ENCODE measurements around the gene HPDL. TPM values are rescaled to one million over a fixed set of nuclear protein-coding genes. Genes with fewer than 3 reads are reported as not detected.
"Not testable (repeated sequence)": the region's sequence is repeated elsewhere in the genome, so short reads cannot be mapped to it uniquely, and the experiment has no call there.

Gene HPDL
- total and polyA plus RNA-seq, 2 of the 8 experiments (the other 6 are each of a cell fraction or from before 2014, with no cell fraction given), result 58.5 to 62.7 TPM

- Histone ChIP-seq H3K4me1 (replicated peaks in 1 of 4; ENCODE audit: control insufficient read depth in 3 of 4, insufficient read depth in 4 of 4, low read length in 3 of 4) (no peaks in the 10 kb centered on the region), H3K27me3 (replicated peaks in 1 of 4; ENCODE audit: control insufficient read depth in 3 of 4, extremely low read depth in 1 of 4, insufficient read depth in 3 of 4, low read length in 3 of 4) (no peaks in the 10 kb centered on the region), H3K14ac (ENCODE audit: insufficient read length) (no peak overlapping the region), H3K18ac (ENCODE audit: extremely low read depth, low read length) (no peak overlapping the region), H4K91ac (replicated peaks; ENCODE audit: insufficient read length, low read length) (no peak overlapping the region), H3K79me2 (ENCODE audit: control insufficient read depth in 1 of 2, insufficient read depth in 2 of 2, low read length in 2 of 2) (no peaks in the 10 kb centered on the region), H2BK120ac (replicated peaks; ENCODE audit: low read depth, low read length) (no peak overlapping the region), H3K23me2 (ENCODE audit: low read depth, low read length) (no peaks in the 10 kb centered on the region), H2AFZ (ENCODE audit: low read length) (no peak overlapping the region), H3K4me3 (ENCODE audit: extremely low read depth in 1 of 4, insufficient read depth in 2 of 4, low read depth in 3 of 4, low read length in 4 of 4) (no peak overlapping the region), H4K8ac (ENCODE audit: extremely low read depth, insufficient read depth, low read length) (no peak overlapping the region), H3K4ac (replicated peaks; ENCODE audit: insufficient read length, low read depth, low read length) (no peak overlapping the region), H2BK12ac (ENCODE audit: low read depth, low read length) (no peak overlapping the region), H2AK5ac (ENCODE audit: low read depth, low read length) (no peak overlapping the region), H4K5ac (ENCODE audit: insufficient read length, low read depth, low read length) (no peak overlapping the region), H2BK20ac (ENCODE audit: low read length) (no peak overlapping the region), H3K23ac (ENCODE audit: insufficient read length) (no peak overlapping the region), H4K20me1 (replicated peaks in 1 of 2; ENCODE audit: control insufficient read depth in 1 of 2, insufficient read depth in 2 of 2, low read length in 2 of 2) (no peaks in the 10 kb centered on the region), H3K56ac (replicated peaks; ENCODE audit: insufficient read length, low read depth, low read length) (no peak overlapping the region), H3K9ac (replicated peaks in 1 of 4; ENCODE audit: extremely low read depth in 1 of 4, low read depth in 3 of 4, low read length in 3 of 4) (no peak overlapping the region), H3K4me2 (ENCODE audit: insufficient read depth in 1 of 2, low read depth in 2 of 2, low read length in 2 of 2) (no peak overlapping the region), H2BK5ac (ENCODE audit: low read depth, low read length) (no peak overlapping the region), H3K27ac (ENCODE audit: low read depth, low read length) (no peak overlapping the region), H3K36me3 (ENCODE audit: control insufficient read depth in 2 of 4, insufficient read depth in 4 of 4, low read length in 3 of 4) (no peaks in the 10 kb centered on the region), H2BK15ac (ENCODE audit: low read length) (no peak overlapping the region), H3K9me3 (ENCODE audit: insufficient read depth in 2 of 2, low read depth in 1 of 2, low read length in 1 of 2) (peaks cover 0 to 10% of the 10 kb centered on the region in 2 experiments; a peak in 3 of 4 replicates), H3K79me1 (ENCODE audit: low read depth, low read length) (no peaks in the 10 kb centered on the region)
- ChIA-PET POLR2A (ENCODE audit: partially characterized antibody) (no interaction called here), CTCF (ENCODE audit: partially characterized antibody) (interaction anchor here (0.9 to 1.5 kb wide), 4 partner anchors 11 to 264 kb away, joined by 3 to 4 read pairs (median 3); no protein-coding TSS in a partner anchor)
- 88% methylated on average over 3 of the region's 3 CpGs; no CpG with 5 or more reads in 1 of the 2 experiments for WGBS, 2 experiments (ENCODE audit: extremely low coverage in 1 of 2, insufficient coverage in 1 of 2, insufficient read length in 1 of 2, insufficient replicate concordance in 2 of 2, low coverage in 1 of 2, low lambda C conversion rate in 2 of 2, missing lambda C conversion rate in 1 of 2)
- no peak for TF ChIP-seq TBP (IDR thresholded peaks at IDR 0.05; ENCODE audit: low read depth, low read length)
- FAIRE-seq, result no peak
- DNase-seq (ENCODE audit: low read depth in 1 of 2, low spot score in 2 of 2), result no peak
These were observed 44.3 kb upstream of the HPDL start for GRCh38 chr1:45282351-45282750.

GRCh38 chr1:45284858-45285257 lies 41.8 kb upstream of the HPDL start:
- H3K79me1 ChIP-seq (ENCODE audit: low read depth, low read length); H4K5ac ChIP-seq (ENCODE audit: insufficient read length, low read depth, low read length); H3K14ac ChIP-seq (ENCODE audit: insufficient read length); H3K23me2 ChIP-seq (ENCODE audit: low read depth, low read length); H2AFZ ChIP-seq (ENCODE audit: low read length); H3K18ac ChIP-seq (ENCODE audit: extremely low read depth, low read length); H3K9ac ChIP-seq (replicated peaks in 1 of 4; ENCODE audit: extremely low read depth in 1 of 4, low read depth in 3 of 4, low read length in 3 of 4); H2AK5ac ChIP-seq (ENCODE audit: low read depth, low read length); H3K4ac ChIP-seq (replicated peaks; ENCODE audit: insufficient read length, low read depth, low read length); H2BK5ac ChIP-seq (ENCODE audit: low read depth, low read length); POLR2A ChIA-PET (ENCODE audit: partially characterized antibody); H3K9me3 ChIP-seq (ENCODE audit: insufficient read depth in 2 of 2, low read depth in 1 of 2, low read length in 1 of 2); H2BK15ac ChIP-seq (ENCODE audit: low read length); DNase-seq (ENCODE audit: low read depth in 1 of 2, low spot score in 2 of 2); H4K20me1 ChIP-seq (replicated peaks in 1 of 2; ENCODE audit: control insufficient read depth in 1 of 2, insufficient read depth in 2 of 2, low read length in 2 of 2); H3K27ac ChIP-seq (ENCODE audit: low read depth, low read length); H3K23ac ChIP-seq (ENCODE audit: insufficient read length); H2BK20ac ChIP-seq (ENCODE audit: low read length); H4K8ac ChIP-seq (ENCODE audit: extremely low read depth, insufficient read depth, low read length); H3K56ac ChIP-seq (replicated peaks; ENCODE audit: insufficient read length, low read depth, low read length); H3K27me3 ChIP-seq (replicated peaks in 1 of 4; ENCODE audit: control insufficient read depth in 3 of 4, extremely low read depth in 1 of 4, insufficient read depth in 3 of 4, low read length in 3 of 4); FAIRE-seq; H4K91ac ChIP-seq (replicated peaks; ENCODE audit: insufficient read length, low read length); H3K36me3 ChIP-seq (ENCODE audit: control insufficient read depth in 2 of 4, insufficient read depth in 4 of 4, low read length in 3 of 4); H2BK120ac ChIP-seq (replicated peaks; ENCODE audit: low read depth, low read length); H3K4me3 ChIP-seq (ENCODE audit: extremely low read depth in 1 of 4, insufficient read depth in 2 of 4, low read depth in 3 of 4, low read length in 4 of 4); H2BK12ac ChIP-seq (ENCODE audit: low read depth, low read length); H3K4me1 ChIP-seq (replicated peaks in 1 of 4; ENCODE audit: control insufficient read depth in 3 of 4, insufficient read depth in 4 of 4, low read length in 3 of 4); H3K79me2 ChIP-seq (ENCODE audit: control insufficient read depth in 1 of 2, insufficient read depth in 2 of 2, low read length in 2 of 2); H3K4me2 ChIP-seq (ENCODE audit: insufficient read depth in 1 of 2, low read depth in 2 of 2, low read length in 2 of 2): not testable (repeated sequence)
- CTCF ChIA-PET (ENCODE audit: partially characterized antibody), result interaction anchor here (0.6 to 1.8 kb wide), 12 partner anchors 13 to 1370 kb away, joined by 3 to 5 read pairs (median 4); no protein-coding TSS in a partner anchor
- 90% methylated on average over 8 of the region's 9 CpGs; no CpG with 5 or more reads in 1 of the 2 experiments for whole genome bisulfite sequencing, 2 experiments (ENCODE audit: extremely low coverage in 1 of 2, insufficient coverage in 1 of 2, insufficient read length in 1 of 2, insufficient replicate concordance in 2 of 2, low coverage in 1 of 2, low lambda C conversion rate in 2 of 2, missing lambda C conversion rate in 1 of 2)

Data from H1 (cell line).